ENCODE data around the gene SUCLG2. TPM values are rescaled to one million over a fixed set of nuclear protein-coding genes. Genes with fewer than 3 reads are reported as not detected.

Gene SUCLG2
- polyA plus RNA-seq, 1 experiment: 21.3 TPM

DNA sequence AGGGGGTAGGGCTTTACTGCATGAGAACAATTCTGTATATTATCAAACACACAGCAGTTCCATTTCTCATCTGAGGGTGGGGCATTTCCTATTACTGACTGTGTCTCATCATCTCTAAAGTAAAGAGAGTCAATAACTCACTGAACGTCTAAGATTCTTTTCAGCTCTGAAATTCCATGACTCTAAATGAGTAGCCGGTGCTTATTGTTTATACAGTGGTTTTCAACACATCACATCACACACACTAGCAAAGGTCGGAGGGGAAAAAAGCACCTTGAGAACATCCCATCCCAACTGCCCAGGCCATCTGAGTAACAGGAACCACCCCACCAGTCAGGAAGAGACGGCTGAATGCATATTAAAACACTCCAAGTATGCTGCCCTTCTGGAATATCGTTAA lies 196.0 kb downstream of the SUCLG2 start:
- DNase-seq (ENCODE audit: low read depth): no peak
- no peaks in the 10 kb centered on the region for H3K27me3 ChIP-seq (ENCODE audit: control insufficient read depth, insufficient read depth, low read length)
- no peaks in the 10 kb centered on the region for H3K36me3 ChIP-seq (ENCODE audit: control insufficient read depth, insufficient read depth, low read length)
- no peak for TF ChIP-seq CTCF (IDR thresholded peaks at IDR 0.05; ENCODE audit: insufficient read depth, low read depth, low read length)
- no peak overlapping the region for H3K4me3 ChIP-seq (ENCODE audit: low read depth, low read length)
- ChIA-PET CTCF (no interaction called here), POLR2A (no interaction called here)

- Histone ChIP-seq H3K4me3 (ENCODE audit: low read depth, low read length) (no peak overlapping the region), H3K27me3 (ENCODE audit: control insufficient read depth, insufficient read depth, low read length) (no peaks in the 10 kb centered on the region), H3K36me3 (ENCODE audit: control insufficient read depth, insufficient read depth, low read length) (no peaks in the 10 kb centered on the region)
- no peak for DNase-seq (ENCODE audit: low read depth)
- POLR2A ChIA-PET: no interaction called here
- CTCF ChIA-PET: no interaction called here
- TF ChIP-seq CTCF (IDR thresholded peaks at IDR 0.05; ENCODE audit: insufficient read depth, low read depth, low read length): no peak
Measured at GRCh38 chr3:67453628-67454027, 200.8 kb downstream of the SUCLG2 start.

- TF ChIP-seq CTCF (IDR thresholded peaks at IDR 0.05; ENCODE audit: insufficient read depth, low read depth, low read length): no peak
- CTCF ChIA-PET: interaction anchor here (1.2 kb wide), 1 partner anchor 12 kb away, joined by 3 read pairs; no protein-coding TSS in a partner anchor
- no peaks in the 10 kb centered on the region for H3K27me3 ChIP-seq (ENCODE audit: control insufficient read depth, insufficient read depth, low read length)
- H3K4me3 ChIP-seq (ENCODE audit: low read depth, low read length): no peak overlapping the region
- POLR2A ChIA-PET: no interaction called here
- no peak for DNase-seq (ENCODE audit: low read depth)
- H3K36me3 ChIP-seq (ENCODE audit: control insufficient read depth, insufficient read depth, low read length): no peaks in the 10 kb centered on the region
Measured at GRCh38 chr3:67450153-67450552, 204.3 kb downstream of the SUCLG2 start.

GRCh38 chr3:67447393-67447792 lies 207.0 kb downstream of the SUCLG2 start:
- no peaks in the 10 kb centered on the region for H3K36me3 ChIP-seq (ENCODE audit: control insufficient read depth, insufficient read depth, low read length)
- no peak overlapping the region for H3K4me3 ChIP-seq (ENCODE audit: low read depth, low read length)
- no peak for TF ChIP-seq CTCF (IDR thresholded peaks at IDR 0.05; ENCODE audit: insufficient read depth, low read depth, low read length)
- ChIA-PET POLR2A (no interaction called here), CTCF (no interaction called here)
- DNase-seq (ENCODE audit: low read depth): no peak
- H3K27me3 ChIP-seq (ENCODE audit: control insufficient read depth, insufficient read depth, low read length): no peaks in the 10 kb centered on the region

- no peak for TF ChIP-seq CTCF (IDR thresholded peaks at IDR 0.05; ENCODE audit: insufficient read depth, low read depth, low read length)
Measured at GRCh38 chr3:67437789-67438188, 216.6 kb downstream of the SUCLG2 start.

More at GRCh38 chr3:67437789-67438188, 216.6 kb downstream of the SUCLG2 start:
- Histone ChIP-seq H3K4me3 (ENCODE audit: low read depth, low read length) (no peak overlapping the region), H3K27me3 (ENCODE audit: control insufficient read depth, insufficient read depth, low read length) (no peaks in the 10 kb centered on the region), H3K36me3 (ENCODE audit: control insufficient read depth, insufficient read depth, low read length) (no peaks in the 10 kb centered on the region)
- no peak for DNase-seq (ENCODE audit: low read depth)
- CTCF ChIA-PET: no interaction called here
- POLR2A ChIA-PET: interaction anchor here (0.6 kb wide), 1 partner anchor 42 kb away, joined by 3 read pairs; no protein-coding TSS in a partner anchor
